Measurements from ENCODE around the gene MPDZ. TPM values are rescaled to one million over a fixed set of nuclear protein-coding genes. Genes with fewer than 3 reads are reported as not detected.

The MPDZ gene
- total RNA-seq, 1 experiment from 2014 or later, result 14.3 TPM

DNA sequence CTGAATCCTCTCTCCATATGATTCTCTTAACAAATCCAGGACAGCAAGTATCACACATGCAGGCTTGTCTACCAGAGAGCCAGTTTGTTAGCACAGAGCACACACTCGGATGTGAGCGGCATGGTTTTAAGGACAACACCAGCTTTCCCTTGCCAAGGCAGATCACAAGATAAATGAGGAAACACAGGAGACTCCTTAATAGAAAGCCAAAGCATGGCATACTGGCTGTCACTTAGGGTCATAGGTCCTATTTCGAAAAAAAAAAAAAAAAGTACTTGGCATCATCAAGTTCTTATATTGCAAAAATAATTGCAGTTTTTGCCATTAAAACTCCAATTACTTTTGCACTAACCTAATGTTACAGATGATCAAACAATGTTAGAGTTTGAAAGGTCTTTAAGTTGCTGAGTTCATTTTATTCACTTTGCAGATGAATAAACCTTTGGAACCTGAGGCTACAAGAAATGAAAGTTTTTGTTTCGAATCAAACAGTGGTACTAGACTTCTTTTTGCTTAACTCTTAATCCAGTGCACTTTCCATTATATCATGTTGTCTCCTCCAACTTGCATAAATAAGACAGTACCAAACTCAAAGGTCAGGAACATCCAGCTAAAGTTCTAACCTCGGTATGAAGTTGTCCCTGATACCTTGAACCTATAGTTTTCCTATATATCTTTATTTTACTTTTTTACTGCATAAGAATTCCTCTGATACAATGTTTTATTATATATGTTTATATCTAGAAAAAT lies 138.5 kb downstream of the MPDZ start:
- peak; percentile 19 for DNase-seq (ENCODE audit: extremely low read depth, low read depth)

- peak; percentile 87 for DNase-seq (ENCODE audit: extremely low read depth, low read depth)
Observed at GRCh38 chr9:13139641-13140171, 139.8 kb downstream of the MPDZ start.

- no peak for DNase-seq (ENCODE audit: extremely low read depth, low read depth)
Observed at GRCh38 chr9:13137426-13137825, 142.1 kb downstream of the MPDZ start.

GRCh38 chr9:13131991-13132390 lies 147.5 kb downstream of the MPDZ start:
- DNase-seq (ENCODE audit: extremely low read depth, low read depth), result no peak

GRCh38 chr9:13131416-13131815 lies 148.1 kb downstream of the MPDZ start:
- no peak for DNase-seq (ENCODE audit: extremely low read depth, low read depth)

DNA sequence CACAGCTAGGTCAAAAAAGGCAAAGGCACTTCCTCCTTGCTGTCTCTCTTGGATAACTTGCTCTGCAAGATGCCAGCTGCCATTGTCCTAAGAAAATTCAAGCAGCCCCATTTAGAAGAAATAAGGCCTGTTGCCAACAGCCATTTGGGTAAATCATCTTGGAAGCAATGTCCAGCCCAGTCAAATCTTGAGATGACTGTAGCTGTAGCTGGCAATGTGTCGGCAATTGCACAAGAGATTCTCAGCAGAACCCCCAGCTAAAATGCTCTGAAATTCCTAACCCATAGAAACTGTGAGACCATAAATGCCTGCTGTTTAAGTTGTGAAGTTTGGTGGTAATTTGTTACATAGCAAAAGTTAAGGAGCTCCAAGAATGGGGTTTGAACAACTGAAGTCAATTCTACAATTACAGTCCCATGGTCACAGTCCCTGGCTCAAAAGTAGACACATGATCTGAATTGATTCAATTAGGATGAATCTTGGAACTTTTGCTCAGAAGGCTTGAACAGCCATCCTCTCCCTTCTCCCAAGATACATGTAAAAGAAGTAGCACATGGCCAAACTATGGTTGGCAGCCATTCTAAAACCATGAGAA lies 151.1 kb downstream of the MPDZ start:
- DNase-seq (ENCODE audit: extremely low read depth, low read depth), result no peak

DNA sequence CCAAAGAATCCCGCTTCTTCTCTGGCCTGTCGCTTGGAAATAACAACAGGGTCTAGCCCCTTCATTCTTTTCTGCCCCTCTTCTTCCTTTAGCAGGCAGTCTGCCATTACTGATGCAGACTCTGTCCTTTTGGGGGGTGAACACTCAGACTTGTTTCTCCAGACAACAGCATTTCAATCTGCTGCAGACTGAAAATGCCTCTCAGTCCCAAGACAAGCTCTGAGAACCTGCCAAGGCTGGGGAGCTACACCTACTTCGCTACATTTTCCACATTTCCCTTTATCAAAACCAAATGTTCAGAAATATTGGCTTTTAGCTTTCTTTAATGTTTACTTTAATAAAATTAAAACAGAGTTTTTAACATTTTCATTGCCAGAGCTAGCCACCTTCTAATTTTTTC lies 152.4 kb downstream of the MPDZ start:
- DNase-seq (ENCODE audit: extremely low read depth, low read depth), result no peak

- DNase-seq (ENCODE audit: extremely low read depth, low read depth), result no peak
Observed at GRCh38 chr9:13125261-13125660, 154.2 kb downstream of the MPDZ start.

DNA sequence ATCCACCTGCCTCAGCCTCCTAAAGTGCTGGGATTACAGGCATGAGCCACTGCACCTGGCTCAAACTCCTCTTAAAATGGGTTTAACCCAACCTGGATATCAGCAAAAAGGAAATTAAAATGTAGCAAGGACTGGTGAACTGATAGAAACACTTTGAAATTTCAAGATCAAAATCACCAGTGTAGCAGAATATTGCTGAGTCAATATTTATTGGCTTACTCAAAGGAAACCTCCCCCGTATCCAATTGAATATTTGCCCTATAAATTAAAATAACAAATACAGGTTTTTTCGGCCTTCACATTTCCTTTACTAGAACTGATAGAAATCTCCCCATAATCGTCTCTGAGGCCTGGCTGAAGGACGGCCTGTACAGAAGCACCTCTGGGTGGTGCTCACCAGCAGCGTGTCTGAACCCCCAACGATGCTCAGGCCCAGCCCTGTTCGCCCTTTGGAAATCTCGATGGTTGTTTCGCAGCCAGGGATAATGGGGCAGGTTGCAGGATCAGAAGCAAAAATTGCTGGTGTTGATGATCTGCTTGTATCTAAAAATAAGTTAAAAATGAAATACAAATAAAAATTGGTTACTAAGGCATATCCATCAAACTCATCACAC lies 156.6 kb downstream of the MPDZ start:
- no peak for DNase-seq (ENCODE audit: extremely low read depth, low read depth)

- DNase-seq (ENCODE audit: extremely low read depth, low read depth), result no peak
Observed at GRCh38 chr9:13118313-13118712, 161.2 kb downstream of the MPDZ start.

DNA sequence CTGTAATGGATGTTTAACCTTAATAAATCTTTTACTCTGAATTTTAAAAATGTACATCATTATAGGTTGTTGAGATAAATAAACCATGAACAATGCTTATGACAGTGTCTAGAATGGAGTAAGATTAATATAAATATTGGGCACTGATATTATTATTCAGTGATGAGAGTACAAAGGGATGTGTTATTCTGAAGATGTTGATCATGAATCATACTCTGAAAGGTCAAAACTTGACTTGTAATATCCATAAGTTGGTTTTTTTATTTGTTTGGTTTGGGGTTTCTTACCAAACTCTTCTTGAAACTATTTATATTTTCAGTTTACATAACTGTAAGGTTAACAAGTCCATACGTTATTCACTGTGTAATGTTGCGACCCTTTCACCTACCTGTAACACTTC lies 163.2 kb downstream of the MPDZ start:
- no peak for DNase-seq (ENCODE audit: extremely low read depth, low read depth)

GRCh38 chr9:13113751-13114150 lies 165.7 kb downstream of the MPDZ start:
- DNase-seq (ENCODE audit: extremely low read depth, low read depth), result no peak

GRCh38 chr9:13113216-13113615 lies 166.3 kb downstream of the MPDZ start:
- DNase-seq (ENCODE audit: extremely low read depth, low read depth), result no peak

DNA sequence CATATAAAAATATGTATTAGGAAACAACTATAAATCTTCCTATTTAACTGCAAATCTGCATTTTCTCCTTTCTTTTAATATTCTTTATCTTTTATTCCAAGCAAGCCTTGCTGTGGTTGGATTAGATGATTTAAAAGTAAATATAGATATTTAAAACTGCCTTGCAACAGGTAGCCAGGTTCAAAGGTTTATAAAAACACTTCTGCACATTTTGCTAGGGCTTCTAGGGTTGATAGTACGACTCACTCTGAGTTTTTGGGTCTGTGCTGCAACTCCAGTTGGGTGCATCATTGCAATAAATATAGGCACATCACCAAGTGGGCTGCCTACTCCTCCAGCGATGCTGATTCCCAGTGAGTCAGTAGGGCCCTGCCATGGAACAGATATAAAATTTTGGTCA lies 167.7 kb downstream of the MPDZ start:
- DNase-seq (ENCODE audit: extremely low read depth, low read depth), result no peak

DNA sequence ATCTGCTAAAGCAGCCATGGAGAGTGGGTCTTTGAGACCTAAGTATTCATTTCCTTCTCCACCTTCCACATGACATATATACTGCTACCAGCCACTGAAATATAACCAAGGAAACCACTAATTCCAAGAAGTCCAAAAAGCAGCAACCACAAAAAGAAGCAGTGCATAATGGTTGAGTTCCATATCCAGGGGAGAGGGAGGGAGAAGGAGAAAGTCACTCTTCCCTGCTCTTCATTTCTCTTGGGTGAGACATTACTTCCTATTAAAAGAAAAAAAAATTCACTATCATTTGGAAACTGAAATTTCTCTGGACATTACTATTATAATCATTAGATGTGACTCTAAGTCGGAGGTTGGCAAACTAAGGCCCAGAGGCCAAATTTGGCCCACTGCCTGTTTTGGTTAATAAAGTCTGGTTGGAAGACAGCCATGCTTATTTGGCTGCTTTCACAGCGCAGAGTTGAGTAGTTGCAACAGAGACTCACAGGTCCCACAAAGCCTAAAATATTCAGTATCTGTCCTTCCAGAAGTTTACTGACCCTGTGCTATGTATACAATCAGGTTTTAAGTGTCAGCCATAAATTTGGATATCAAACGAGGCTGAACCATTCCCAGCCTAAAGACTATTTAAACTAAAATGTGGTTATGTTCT lies 168.6 kb downstream of the MPDZ start:
- DNase-seq (ENCODE audit: extremely low read depth, low read depth), result no peak

GRCh38 chr9:13109781-13110180 lies 169.7 kb downstream of the MPDZ start:
- no peak for DNase-seq (ENCODE audit: extremely low read depth, low read depth)

- DNase-seq (ENCODE audit: extremely low read depth, low read depth), result no peak
Observed at GRCh38 chr9:13107008-13107407, 172.5 kb downstream of the MPDZ start.

DNA sequence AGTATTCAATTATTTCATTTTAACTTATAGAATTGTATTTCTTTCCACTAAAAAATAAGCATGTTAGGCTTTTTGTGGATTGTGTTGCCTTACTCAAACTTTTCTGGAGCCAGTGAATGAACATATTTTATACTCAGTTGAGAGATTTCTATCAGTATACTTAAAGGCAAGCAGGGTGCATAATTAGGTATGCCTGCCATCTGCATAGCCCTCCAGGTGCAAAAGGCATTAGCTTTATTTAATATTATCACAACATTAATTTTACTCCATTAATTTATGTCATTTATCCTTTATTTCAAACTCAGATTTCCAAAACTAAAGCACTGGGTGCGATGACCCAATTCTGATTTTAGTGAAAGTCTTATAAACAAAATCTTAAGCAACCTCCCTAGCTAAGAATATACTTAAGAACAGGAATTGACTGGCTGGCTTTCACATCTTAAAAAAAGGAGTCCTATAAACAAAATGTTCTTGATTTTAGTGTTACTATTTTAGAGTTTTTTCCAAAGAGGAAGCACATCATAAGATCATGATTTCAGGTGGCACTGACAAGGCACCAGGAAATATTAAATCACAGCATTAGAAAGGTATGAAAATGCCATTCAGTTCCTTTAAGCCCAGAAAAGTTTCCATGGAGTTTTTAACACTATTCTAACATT lies 178.4 kb downstream of the MPDZ start:
- no peak for DNase-seq (ENCODE audit: extremely low read depth, low read depth)

DNA sequence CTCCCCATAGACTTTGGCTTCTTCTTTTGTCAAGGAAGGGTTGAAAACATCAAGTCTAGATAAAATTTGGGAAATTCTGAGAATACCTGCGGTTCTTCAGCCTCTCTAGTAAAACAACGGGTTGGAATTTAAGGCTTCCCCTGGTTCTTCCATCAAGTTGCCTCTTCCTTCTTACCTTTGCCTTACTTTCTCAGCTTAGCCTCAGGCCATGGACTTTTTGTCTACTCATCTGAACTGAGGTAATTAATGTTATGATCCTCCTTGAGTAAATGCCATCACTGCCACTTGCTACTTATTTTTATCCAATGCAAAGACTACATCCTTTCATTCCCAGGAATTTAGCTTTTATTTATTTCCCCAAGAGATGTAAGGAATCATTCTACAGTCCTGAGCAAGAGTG lies 184.4 kb downstream of the MPDZ start:
- DNase-seq (ENCODE audit: extremely low read depth, low read depth), result no peak

DNA sequence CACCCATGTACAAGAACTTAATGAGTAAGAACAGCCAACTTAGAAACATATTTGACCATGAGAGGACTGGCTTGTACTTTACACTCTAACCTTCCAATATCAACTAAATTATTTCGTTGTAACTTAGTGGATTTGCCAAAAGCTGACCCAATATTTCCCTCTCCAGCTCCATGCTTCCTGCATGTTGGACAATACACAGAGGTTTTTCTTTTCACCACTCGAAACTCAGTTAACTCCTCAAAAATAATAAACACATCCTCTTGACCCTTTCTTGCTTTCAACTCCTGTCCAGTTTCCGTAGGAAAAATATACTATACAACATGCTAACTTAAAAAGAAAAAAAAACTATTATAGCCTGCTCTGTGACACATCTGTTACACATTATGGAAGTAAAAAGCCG lies 188.9 kb downstream of the MPDZ start:
- no peak for DNase-seq (ENCODE audit: extremely low read depth, low read depth)

DNA sequence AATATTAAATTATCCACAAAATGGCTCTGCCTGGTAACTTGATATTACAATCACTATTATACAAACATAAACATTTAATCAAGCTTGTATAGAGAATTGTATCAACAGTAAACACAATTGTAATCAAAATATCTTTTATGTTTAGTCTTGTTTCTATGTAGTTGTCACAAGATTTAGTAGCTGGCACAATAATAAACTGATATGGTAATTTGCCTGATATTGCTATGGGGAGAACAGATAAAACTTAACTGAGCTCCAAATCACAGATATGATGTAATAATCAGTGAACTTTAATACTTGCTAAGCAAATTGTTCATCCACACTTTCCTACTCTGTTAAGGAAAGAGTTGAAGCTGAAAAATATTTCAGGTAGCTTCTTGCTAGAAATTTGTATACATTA lies 189.8 kb downstream of the MPDZ start:
- no peak for DNase-seq (ENCODE audit: extremely low read depth, low read depth)

All from NCI-H460 (cell line).